HG03108 (cell line): ENCODE results near the gene CAMK1D.

Source experiments
- ATAC-seq: cut with Tn5 transposase; IDR thresholded peaks from one replicate; pipeline ENCODE4 v1.9.1; 2021; ENCODE audit warnings: moderate library complexity; ENCODE audit not compliant: unreplicated experiment

Gene CAMK1D

GRCh38 chr10:12397941-12398340 lies 48.6 kb downstream of the CAMK1D start:
- no peak for ATAC-seq

- no peak for ATAC-seq
Observed at GRCh38 chr10:12400266-12400931, 51.1 kb downstream of the CAMK1D start.

GRCh38 chr10:12401466-12401865 lies 52.1 kb downstream of the CAMK1D start:
- no peak for ATAC-seq

GRCh38 chr10:12403119-12403518 lies 53.8 kb downstream of the CAMK1D start:
- ATAC-seq, result no peak

- no peak for ATAC-seq
Observed at GRCh38 chr10:12405342-12406320, 56.3 kb downstream of the CAMK1D start.

GRCh38 chr10:12406764-12407400 lies 57.5 kb downstream of the CAMK1D start:
- ATAC-seq, result no peak

- no peak for ATAC-seq
Observed at GRCh38 chr10:12408472-12408871, 59.1 kb downstream of the CAMK1D start.

GRCh38 chr10:12409161-12409560 lies 59.8 kb downstream of the CAMK1D start:
- ATAC-seq, result no peak

GRCh38 chr10:12409613-12410012 lies 60.3 kb downstream of the CAMK1D start:
- ATAC-seq, result no peak

- ATAC-seq, result no peak
Observed at GRCh38 chr10:12412666-12413368, 63.5 kb downstream of the CAMK1D start.

GRCh38 chr10:12413369-12413711 lies 64.0 kb downstream of the CAMK1D start:
- ATAC-seq, result no peak

GRCh38 chr10:12414278-12414989 lies 65.1 kb downstream of the CAMK1D start:
- no peak for ATAC-seq

GRCh38 chr10:12416344-12417050 lies 67.2 kb downstream of the CAMK1D start:
- no peak for ATAC-seq

- ATAC-seq, result no peak
Observed at GRCh38 chr10:12417331-12417730, 68.0 kb downstream of the CAMK1D start.

GRCh38 chr10:12418000-12418399 lies 68.7 kb downstream of the CAMK1D start:
- ATAC-seq, result no peak

- ATAC-seq, result no peak
Observed at GRCh38 chr10:12418725-12419261, 69.4 kb downstream of the CAMK1D start.

GRCh38 chr10:12419262-12419847 lies 70.0 kb downstream of the CAMK1D start:
- no peak for ATAC-seq

- ATAC-seq, result no peak
Observed at GRCh38 chr10:12420530-12421120, 71.3 kb downstream of the CAMK1D start.

- no peak for ATAC-seq
Observed at GRCh38 chr10:12422189-12422588, 72.8 kb downstream of the CAMK1D start.
